ENCODE measurements around the gene FAM72C.
"Not testable (repeated sequence)": the region's sequence is repeated elsewhere in the genome, so short reads cannot be mapped to it uniquely, and the experiment has no call there.

FAM72C gene

GRCh38 chr1:143971924-143972700, at the start of gene FAM72C:
Gene FAM72C (minus strand): TSS chr1:143971986. CDS start chr1:143971141, 845 bp downstream.
- not testable (repeated sequence) for DNase-seq (ENCODE audit: low read depth)

- DNase-seq (ENCODE audit: low read depth): not testable (repeated sequence)
These were observed 48.4 kb upstream of the FAM72C start for GRCh38 chr1:144020001-144020738.

DNA sequence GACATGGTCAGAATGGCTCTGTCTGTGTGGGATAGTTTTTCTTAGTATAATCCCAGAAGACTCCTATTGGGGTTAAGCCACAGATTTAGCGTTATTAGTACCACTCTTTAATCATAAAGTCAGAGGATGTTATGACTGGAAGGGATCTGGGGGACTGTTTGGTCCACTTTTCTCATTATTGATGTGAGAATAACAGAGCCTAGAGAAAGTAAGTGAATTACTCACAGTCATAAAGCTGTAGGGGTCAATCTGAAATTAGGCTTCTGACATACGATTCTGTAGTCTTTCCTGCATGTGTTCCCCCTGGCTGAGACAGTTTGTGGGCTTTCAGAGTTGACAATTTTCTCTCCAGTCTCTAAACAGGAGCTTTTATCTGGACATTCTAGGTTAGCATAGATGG, 47.3 kb upstream of the FAM72C start:
- DNase-seq (ENCODE audit: low read depth): not testable (repeated sequence)

- not testable (repeated sequence) for DNase-seq (ENCODE audit: low read depth)
These were observed 43.6 kb upstream of the FAM72C start for GRCh38 chr1:144015180-144015966.

DNA sequence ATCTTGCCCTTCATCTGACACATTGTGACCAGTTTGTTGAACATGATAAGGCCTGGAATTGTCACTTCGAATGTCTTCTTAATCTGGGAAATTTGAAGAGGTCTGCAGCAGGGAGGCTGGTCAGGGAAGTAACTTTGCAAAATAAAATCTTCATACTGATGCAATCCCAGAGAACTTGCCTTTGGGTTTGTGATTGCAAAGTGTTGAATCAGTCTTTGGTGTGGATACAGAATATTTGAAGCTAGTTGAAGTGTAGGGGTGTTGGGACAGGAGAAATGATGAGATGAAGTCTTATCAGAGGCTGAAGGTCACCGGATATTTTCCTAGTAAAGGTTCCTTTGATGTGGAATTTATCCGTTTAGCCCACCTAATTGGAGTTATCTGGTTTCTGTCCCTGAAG, 42.7 kb upstream of the FAM72C start:
- DNase-seq (ENCODE audit: low read depth): not testable (repeated sequence)

GRCh38 chr1:144014121-144014520, 42.3 kb upstream of the FAM72C start:
- not testable (repeated sequence) for DNase-seq (ENCODE audit: low read depth)

GRCh38 chr1:144012168-144012733, 40.5 kb upstream of the FAM72C start:
- not testable (repeated sequence) for DNase-seq (ENCODE audit: low read depth)

DNA sequence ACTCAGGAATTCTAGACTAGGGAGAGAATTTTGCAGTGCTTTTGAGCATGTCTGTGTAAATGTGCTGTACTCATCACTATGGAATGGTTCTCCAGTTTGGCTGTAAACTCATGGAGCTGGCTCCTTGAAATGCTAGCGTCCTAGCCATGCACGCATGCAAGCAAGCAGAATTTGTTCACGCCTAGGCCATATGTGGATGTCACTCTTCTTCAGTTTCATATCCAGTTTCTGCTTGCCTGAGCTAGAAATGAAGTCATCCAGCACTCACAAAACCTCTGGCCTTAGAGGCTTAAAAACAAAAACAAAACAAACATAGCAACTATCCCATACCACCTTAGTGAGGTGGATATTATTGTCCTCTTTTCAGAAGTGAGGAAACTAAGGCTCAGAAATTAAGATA, 37.6 kb upstream of the FAM72C start:
- DNase-seq (ENCODE audit: low read depth): not testable (repeated sequence)

- not testable (repeated sequence) for DNase-seq (ENCODE audit: low read depth)
These were observed 32.5 kb upstream of the FAM72C start for GRCh38 chr1:144004259-144004658.

GRCh38 chr1:144003306-144004029, 31.7 kb upstream of the FAM72C start:
- not testable (repeated sequence) for DNase-seq (ENCODE audit: low read depth)

- DNase-seq (ENCODE audit: low read depth): not testable (repeated sequence)
These were observed 30.5 kb upstream of the FAM72C start for GRCh38 chr1:144002141-144002881.

DNA sequence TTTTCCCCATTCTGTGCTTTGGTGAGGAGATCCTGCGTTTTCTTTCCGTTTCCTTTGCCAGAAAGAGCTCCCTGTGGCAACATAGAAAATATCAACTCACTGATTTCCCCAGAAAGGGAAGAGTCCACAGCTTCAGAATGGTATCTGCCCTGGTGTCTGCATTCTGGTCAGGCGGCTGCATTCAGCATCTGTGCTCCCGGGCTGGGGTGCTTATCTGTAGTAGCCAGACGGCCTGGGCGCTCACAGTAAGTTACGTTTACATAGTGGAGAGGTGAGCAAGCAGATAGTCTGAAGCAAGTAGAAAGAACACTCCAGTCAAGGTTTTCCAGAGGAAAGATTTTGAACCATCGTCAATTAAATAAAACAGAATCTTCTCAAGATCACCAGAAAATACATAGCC, 29.3 kb upstream of the FAM72C start:
- DNase-seq (ENCODE audit: low read depth): not testable (repeated sequence)

- DNase-seq (ENCODE audit: low read depth): not testable (repeated sequence)
These were observed 24.2 kb upstream of the FAM72C start for GRCh38 chr1:143996020-143996419.

DNA sequence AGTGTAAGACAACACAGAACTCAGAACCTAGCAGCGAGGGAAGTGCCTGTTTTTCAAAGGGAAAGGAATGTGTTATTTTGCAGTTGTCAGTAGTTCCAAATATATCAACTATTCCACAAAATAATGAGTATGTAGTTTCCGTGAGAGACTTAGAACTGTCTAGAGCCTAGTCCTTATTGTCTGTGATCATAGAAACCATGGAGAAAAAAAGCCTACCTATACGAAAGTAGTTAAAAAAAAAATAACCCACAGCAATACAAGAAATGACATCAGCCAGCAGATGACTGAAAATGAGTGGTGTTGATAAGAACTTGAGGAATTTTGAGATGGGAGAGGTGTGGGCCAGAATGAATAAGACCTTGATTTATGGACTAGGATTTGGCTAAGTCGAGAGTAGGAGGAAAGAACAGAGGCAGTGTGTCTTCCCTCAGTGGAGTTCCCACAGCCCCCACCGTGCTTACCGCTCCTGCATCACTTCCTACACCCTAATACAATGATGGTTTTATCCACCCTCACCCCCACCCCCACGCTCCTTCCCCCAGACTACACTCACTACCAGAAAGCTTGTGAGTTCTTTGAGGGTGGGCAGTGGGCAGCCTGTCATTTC, 21.6 kb upstream of the FAM72C start:
- DNase-seq (ENCODE audit: low read depth): not testable (repeated sequence)

- not testable (repeated sequence) for DNase-seq (ENCODE audit: low read depth)
These were observed 18.9 kb upstream of the FAM72C start for GRCh38 chr1:143990699-143991098.

GRCh38 chr1:143989719-143990118, 17.9 kb upstream of the FAM72C start:
- not testable (repeated sequence) for DNase-seq (ENCODE audit: low read depth)

GRCh38 chr1:143989427-143989712, 17.6 kb upstream of the FAM72C start:
- DNase-seq (ENCODE audit: low read depth): not testable (repeated sequence)

DNA sequence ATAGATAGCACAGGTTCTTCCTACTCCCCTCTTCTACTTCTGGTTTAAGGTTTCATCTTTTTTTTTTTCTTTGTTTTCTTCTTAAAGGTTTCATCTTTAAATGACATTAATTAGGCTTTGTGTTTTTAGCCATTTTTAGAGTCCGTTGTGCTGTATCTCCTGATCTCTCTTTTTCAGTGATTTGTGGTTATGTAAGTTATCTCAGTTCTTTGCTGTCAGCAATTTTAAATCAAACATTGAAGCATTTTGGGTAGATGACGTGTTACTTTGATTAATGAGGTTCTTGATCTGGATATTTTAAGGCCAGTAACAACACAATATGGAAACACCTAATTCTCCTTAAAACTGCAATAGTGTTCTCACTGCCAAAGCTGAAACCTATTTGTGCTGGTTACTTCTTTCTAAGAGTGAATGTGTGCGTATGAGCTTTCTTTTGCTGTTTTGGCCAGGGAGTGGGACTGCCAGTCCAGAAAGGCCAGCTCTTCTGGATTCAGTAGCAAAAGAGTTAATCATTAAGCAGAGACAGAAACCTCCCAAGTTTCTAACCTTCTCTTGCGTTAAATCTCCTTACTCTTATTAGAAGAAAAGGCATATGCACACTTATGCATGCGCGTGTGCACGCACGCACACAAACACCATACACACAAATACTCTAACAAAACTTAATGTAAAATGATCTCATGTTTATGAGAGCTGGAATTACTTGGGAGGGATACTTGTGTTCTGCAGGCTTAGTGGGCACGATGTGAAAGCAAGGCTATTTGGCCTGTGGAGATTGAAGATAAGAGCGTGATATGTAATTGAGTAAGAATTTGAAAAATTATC, 17.0 kb upstream of the FAM72C start:
- DNase-seq (ENCODE audit: low read depth): not testable (repeated sequence)

- not testable (repeated sequence) for DNase-seq (ENCODE audit: low read depth)
These were observed 16.1 kb upstream of the FAM72C start for GRCh38 chr1:143987868-143988267.
